Frontal cortex (tissue), 4 donors: ENCODE measurements around the gene ANTXRL. TPM values are rescaled to one million over a fixed set of nuclear protein-coding genes. Genes with fewer than 3 reads are reported as not detected.
"Not testable (repeated sequence)": the region's sequence is repeated elsewhere in the genome, so short reads cannot be mapped to it uniquely, and the experiment has no call there.

Experiments used
- DNase-seq, 2 donors: peaks; one replicate each; pipeline ENCODE4 v3.0.0; 2012; ENCODE audit warnings: low spot score in 2 of 2
- FAIRE-seq: peaks from 2 replicates; lab custom pipeline; 2012; peaks lifted over from hg19 to GRCh38; lab: Jason Lieb, UNC
- total RNA-seq: library from RNA; depleted of rRNA; stranded (reverse); fragments of >200 nt; gene quantifications from one replicate; pipeline ENCODE4 v1.2.3, GENCODE V29; 2014
- donor health status: control.
- donor health status: control.
- donor health status: control.

ANTXRL gene
- total RNA-seq, 1 donor from 2014 or later = not detected

DNA sequence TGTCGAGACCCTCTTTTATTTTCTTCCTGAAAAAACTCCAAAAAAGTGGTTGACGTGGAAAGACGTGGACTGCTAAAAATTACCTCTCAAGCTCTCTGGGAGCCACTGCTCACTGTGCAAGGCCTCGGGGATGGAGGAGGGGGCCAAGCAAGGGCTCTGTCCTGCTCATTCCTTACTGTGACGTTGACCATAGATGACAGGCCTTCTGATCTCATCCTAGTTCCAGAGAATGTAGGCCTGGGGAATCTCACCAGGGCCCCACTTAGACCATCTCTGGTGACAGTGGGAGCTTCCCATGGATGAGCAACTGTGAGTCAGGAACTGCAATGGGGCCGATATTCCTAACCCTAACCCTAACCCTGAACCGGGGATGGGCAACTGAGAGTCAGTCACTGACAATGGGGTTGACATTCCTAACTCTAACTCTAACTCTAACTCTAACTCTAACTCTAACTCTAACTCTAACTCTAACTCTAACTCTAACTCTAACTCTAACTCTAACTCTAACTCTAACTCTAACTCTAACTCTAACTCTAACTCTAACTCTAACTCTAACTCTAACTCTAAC, 15.8 kb upstream of the ANTXRL start:
- not testable (repeated sequence) for FAIRE-seq, DNase-seq

- not testable (repeated sequence) for FAIRE-seq
Measured at GRCh38 chr10:46271795-46272499, 14.8 kb upstream of the ANTXRL start.

DNA sequence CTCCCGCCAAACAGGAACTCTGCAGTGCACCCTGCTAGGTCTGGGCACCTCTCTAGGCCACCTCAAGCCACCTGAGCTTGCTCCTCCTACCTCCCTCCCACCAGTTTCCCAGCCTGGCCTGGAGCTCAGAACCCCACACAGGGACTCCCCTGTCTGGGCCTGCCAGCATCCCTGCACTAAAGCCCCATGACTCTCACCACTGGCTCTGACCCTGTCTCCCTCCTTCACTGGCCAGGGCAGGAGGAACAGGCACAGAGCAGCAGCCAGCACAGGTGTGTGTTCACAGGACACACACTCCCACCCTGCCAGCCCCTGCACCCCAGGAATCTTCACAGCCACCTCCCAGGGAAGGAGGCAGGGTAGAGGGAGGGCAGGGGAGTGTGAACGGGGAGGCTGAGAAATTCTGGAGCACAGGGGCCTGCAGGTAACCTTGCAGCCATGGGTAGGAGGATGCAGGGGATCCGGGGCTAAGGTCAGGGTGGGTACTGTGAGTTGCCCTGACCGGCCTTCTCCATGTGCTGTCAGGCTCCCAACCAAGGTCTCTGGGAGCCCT, 13.9 kb upstream of the ANTXRL start:
- DNase-seq (no peak), FAIRE-seq (no peak)

More at GRCh38 chr10:46271795-46272499, 14.8 kb upstream of the ANTXRL start:
- DNase-seq = not testable (repeated sequence)

- no peak for DNase-seq
- FAIRE-seq = no peak
Measured at GRCh38 chr10:46273506-46274477, 13.0 kb upstream of the ANTXRL start.

GRCh38 chr10:46277840-46278239, 9.0 kb upstream of the ANTXRL start:
- FAIRE-seq = no peak
- DNase-seq = no peak

- not testable (repeated sequence) for DNase-seq, FAIRE-seq
Measured at GRCh38 chr10:46282421-46282831, 4.4 kb upstream of the ANTXRL start.

- no peak for FAIRE-seq
- DNase-seq = peak; percentile 90 to 94
Measured at GRCh38 chr10:46282842-46283574, 3.8 kb upstream of the ANTXRL start.

DNA sequence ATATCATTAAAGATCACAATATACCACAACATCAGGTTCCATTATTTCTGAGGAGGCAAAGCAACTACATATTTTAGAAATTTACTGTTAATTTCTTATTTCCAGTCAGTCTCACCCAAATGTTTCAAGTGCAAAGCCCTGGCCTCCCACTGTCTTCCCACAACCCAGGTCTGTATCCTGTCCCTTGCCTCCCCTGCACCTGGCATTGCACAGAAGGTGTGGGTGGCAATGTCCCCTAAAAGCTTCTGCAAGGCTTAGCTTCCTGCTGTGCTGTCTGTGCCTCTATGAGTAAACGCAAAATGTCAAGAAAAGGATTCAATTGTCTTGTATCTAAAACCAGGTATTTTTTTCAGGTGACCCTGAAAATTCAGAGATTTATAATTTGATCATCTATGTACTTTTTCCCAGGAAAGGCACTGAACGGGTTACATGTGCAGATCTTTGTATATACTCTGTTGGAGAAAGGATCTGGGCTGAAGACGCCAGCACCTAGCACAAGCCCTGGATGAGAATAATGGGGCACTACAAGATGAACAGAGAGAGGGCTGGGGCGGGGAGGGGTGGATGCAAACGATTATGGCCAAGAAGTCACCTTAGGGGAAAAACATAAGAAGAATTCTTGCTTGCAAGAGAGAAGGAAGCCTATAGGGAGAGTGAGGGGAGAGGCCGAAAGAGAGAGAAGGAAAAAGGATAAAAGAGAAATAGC, 3.1 kb upstream of the ANTXRL start:
- no peak for DNase-seq
- FAIRE-seq = no peak

DNA sequence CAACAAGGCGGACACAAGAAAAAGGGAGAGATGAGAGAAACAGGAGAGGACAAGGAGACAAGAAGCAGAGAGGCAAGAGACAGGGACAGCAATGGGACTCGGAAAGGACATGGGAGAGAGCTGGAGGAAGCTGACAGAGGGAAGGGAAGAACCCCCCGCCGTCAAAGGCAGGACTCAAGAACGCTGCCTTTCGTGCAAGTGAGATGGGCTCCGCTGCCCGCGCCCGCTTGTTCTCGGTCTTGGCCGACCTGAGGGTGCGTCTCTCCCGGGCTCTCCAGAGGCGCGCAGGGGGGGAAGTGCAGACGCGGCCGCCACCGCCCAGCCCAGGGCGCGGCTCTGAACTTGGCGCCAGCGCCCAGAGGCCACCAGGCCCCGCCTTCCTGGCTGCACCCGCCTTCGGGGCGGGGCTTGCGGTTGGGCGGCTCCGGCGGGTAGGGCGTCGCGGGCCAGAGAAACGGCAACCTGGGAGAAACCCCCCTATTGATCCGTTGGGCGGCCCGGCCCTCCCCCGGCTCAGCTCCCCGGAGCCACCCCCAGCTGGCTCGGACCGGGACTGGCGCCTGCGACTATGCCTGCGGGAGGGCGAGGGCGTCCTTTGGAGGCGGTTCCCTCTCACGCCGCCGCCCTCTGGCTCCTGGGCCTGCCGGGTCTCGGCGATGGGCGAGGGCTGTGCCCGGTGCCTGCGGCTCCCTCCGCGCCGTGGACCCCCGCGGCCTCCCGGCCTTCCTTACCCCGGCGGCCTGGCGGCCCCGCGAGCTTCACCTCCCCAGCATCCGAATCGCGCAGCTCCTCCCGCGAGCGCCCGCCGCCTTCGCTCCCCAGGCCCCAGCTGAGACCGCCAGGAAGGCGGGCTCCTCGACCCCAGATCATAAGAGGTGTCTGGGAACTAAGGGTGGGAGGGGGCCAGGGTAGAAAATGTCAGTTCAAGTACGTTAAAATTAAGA, 2.2 kb upstream of the ANTXRL start:
- peak; percentile 89 to 93 for DNase-seq
- no peak for FAIRE-seq

DNA sequence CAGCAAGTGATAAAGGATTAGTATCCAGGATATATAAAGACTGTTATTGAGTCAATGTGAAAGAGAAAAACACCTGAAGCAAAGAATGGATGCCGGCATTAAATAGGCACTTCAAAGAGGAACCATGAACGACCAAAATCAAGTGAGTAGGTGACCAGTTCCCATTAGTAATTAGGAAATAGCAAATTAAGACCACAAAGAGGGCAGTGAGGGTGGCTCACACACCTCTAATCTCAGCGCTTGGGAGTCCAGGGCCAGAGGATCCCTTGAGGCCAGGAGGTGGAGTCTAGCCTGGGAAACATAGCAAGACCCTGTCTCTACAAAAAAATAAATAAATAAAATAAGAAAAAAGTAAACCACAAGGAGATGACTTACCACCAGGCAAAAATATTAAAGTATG, 1.5 kb upstream of the ANTXRL start:
- FAIRE-seq (no peak), DNase-seq (no peak)

DNA sequence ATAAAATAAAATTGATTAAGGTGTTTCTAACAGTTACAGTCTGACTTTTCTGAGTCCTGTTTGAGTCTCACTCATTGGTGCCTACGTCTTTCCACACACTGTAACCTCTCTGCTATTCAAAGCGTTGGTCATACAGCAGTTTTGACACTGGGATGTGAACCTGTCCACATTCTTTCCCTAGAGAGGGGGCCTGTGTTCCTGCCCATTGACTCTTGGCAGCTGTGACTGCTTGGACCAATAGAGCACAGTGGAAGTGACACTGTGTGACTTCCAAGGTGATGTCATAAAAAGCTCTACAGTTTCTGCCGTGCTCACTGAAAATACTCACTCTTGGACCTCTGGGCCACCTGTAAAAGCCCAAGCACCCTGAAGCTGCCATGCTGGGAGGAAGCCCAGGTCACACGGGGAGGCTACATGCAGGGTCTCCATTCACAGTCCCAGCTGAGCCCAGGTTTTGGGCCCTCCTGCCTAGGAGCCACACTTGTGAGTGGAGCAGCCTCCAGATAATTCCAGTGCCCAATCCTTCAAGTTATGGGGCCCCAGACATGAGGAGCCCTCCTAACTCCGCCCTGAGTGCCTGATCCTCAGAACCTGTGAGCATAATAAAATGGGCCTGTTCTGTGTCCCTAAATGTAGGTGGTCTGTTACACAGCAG, 704 bp upstream of the ANTXRL start:
- DNase-seq = no peak
- FAIRE-seq = no peak

DNA sequence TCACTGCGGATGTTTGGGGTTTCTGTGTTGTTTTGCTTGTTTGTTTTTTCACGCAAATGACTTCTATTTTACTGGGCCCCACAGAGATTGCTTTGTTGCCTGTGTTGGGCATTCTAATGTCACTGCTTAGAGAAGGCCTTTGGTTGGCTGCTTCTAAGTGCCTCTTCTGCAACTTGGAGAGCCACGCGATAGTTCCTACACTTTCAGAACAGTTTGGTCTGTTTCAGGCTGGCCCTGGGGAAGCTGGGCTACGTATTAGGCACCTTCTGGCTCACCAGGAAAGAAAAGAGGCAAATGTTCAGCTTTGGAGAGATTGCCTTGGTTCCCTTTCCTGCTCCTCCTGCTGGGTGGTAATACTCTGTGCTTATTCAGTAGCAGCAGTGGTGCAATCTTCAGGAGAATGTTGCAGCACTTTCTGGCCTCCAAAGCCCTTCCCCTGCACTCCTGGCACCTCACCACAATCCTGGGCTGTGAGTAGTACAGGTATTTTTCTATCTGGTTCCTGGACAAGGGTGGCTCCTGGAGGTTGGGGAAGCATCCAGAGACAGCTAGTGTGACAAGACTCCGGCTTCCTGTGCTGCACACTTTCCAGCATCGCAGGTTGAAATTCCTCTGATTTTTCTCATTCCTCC, 1.2 kb downstream of the ANTXRL start:
- no peak for DNase-seq
- no peak for FAIRE-seq

DNA sequence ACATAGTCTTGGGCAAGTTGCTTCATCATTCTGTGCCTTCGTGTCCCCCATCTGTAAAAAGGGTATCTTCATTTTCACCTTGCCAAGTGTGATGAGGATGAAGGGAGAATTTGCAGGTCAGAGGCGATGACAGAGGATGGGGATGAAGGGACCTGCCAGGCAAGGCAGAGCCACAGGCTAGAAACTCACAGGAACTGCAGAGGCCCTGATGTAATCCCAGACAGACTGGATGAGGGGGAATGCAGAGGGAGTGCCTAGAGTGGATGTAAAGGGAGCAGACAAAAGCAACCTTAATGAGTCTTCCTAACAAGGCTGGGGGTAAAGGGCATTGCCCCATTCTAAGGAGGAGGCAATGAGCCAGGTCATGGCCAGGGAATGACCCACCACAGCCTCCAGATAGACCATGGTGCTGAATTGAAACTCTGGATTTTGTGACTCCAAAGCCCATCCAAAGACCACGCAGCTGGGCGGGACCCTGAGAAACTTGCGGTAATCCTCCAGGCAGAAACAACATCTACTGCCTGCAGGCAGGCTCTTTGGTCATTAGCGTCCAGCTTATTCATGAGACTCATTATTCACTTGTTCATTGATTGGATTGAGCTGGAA, 1.9 kb downstream of the ANTXRL start:
- no peak for DNase-seq
- FAIRE-seq = no peak

- DNase-seq (no peak), FAIRE-seq (no peak)
Measured at GRCh38 chr10:46289209-46289810, 2.5 kb downstream of the ANTXRL start.

- DNase-seq (no peak), FAIRE-seq (no peak)
Measured at GRCh38 chr10:46290101-46290886, 3.5 kb downstream of the ANTXRL start.
